ENCODE data around the gene TBX1.

TBX1 gene

GRCh38 chr22:19760058-19760950 lies at the start of gene TBX1:
TBX1 (plus strand) TSS chr22:19760778; CDS start chr22:19760844, 66 bp downstream.
- TF ChIP-seq, protein P1, sequence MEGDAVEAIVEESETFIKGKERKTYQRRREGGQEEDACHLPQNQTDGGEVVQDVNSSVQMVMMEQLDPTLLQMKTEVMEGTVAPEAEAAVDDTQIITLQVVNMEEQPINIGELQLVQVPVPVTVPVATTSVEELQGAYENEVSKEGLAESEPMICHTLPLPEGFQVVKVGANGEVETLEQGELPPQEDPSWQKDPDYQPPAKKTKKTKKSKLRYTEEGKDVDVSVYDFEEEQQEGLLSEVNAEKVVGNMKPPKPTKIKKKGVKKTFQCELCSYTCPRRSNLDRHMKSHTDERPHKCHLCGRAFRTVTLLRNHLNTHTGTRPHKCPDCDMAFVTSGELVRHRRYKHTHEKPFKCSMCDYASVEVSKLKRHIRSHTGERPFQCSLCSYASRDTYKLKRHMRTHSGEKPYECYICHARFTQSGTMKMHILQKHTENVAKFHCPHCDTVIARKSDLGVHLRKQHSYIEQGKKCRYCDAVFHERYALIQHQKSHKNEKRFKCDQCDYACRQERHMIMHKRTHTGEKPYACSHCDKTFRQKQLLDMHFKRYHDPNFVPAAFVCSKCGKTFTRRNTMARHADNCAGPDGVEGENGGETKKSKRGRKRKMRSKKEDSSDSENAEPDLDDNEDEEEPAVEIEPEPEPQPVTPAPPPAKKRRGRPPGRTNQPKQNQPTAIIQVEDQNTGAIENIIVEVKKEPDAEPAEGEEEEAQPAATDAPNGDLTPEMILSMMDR (IDR thresholded peaks at IDR 0.05; ENCODE audit: low read depth, low read length): no peak
- no peak within 1 kb of the TSS for H3K4me3 ChIP-seq (ENCODE audit: low read depth, low read length)

DNA sequence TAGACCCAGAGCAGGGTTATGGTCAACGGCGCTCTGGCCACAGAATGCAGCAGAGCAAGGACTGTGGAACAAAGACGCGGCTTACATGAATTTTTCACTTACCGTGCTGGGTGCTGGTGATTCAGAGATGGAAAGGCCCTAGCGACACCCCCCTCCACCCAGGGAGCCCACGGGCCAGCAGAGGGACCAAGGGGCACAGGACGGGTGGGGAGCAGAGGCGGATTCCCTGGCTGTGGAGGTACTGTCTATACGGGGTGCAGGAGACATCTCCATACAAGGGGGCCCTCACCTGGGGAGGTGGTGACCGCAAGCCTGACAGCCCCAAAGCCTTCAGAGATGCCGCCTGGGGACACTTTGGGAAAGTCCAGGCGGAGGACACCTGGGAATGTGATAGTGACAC lies 47.3 kb upstream of the TBX1 start:
- no peak overlapping the region for H3K4me3 ChIP-seq (ENCODE audit: low read depth, low read length)
- TF ChIP-seq, protein P1 (IDR thresholded peaks at IDR 0.05; ENCODE audit: low read depth, low read length): no peak

GRCh38 chr22:19713650-19714311 lies 46.8 kb upstream of the TBX1 start:
- TF ChIP-seq, protein P1 (IDR thresholded peaks at IDR 0.05; ENCODE audit: low read depth, low read length): no peak
- H3K4me3 ChIP-seq (ENCODE audit: low read depth, low read length): 0 out of 2 replicates have a peak overlapping the region, but pooled peaks have one; percentile 31

- peak within 1 kb of the TSS; percentile 59 for H3K4me3 ChIP-seq (ENCODE audit: low read depth, low read length)
- TF ChIP-seq, protein P1 (IDR thresholded peaks at IDR 0.05; ENCODE audit: low read depth, low read length): no peak
These were observed 46.0 kb upstream of the TBX1 start, which contains the start of gene SEPTIN5 for GRCh38 chr22:19714312-19715187. SEPTIN5 (plus strand) TSS chr22:19714503; CDS start chr22:19714589, 86 bp downstream.

- H3K4me3 ChIP-seq (ENCODE audit: low read depth, low read length): peak overlapping the region; percentile 59
- TF ChIP-seq, protein P1 (IDR thresholded peaks at IDR 0.05; ENCODE audit: low read depth, low read length): no peak
These were observed 45.2 kb upstream of the TBX1 start for GRCh38 chr22:19715188-19715930.

DNA sequence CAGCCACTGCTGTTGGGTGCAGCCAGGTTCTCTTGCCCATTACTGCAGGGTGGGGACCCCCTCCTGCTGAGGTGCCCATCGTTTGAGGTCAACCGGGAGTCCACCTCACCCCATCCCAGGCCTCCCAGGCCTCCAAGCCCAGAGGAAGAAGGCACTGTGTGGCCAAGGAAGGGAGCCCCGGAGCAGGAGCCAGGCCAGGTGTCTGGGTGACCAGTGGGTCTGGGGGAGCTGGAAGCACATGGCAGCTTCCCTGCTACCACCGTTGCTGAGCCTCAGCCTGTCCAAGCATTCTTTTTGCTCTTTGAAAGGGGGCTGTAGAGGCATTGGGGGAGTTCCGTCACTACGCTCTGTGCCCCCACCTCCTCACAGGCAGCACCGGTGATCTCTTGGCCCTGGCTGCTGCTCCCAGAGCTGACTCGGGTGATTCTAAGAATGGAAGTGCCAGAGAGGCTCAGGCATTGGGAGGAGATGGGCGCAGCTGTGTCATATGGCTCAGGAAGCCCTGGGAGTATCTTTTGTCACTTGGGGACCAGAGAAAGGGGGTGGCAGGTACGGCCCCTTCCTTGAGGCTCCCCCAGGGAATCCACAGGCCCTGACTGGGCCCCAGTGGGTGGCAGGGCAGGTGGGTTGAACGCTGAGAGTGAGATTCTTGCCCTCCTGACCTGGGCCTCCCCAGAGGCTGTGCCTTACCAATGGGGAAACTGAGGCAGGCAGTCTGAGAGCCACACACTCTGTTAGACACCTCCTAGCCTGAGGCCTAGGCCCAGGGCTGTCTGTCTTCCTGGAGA lies 44.3 kb upstream of the TBX1 start:
- TF ChIP-seq, protein P1 (IDR thresholded peaks at IDR 0.05; ENCODE audit: low read depth, low read length): no peak
- H3K4me3 ChIP-seq (ENCODE audit: low read depth, low read length): no peak overlapping the region
